AG04449 (cell line): ENCODE data around the gene VIPAS39.
"Not testable (repeated sequence)": the region's sequence is repeated elsewhere in the genome, so short reads cannot be mapped to it uniquely, and the experiment has no call there.

Source experiments
- CTCF ChIA-PET: fragments of 350-600 bp; formaldehyde crosslinking; extraction: SDS; loops from one replicate; lab custom pipeline; 2021; ENCODE audit warnings: antibody characterized with exemption; lab: Yijun Ruan, JAX
- POLR2A ChIA-PET: fragments of 400-600, 350-600 bp; formaldehyde crosslinking; extraction: SDS; loops from one replicate; lab custom pipeline; 2020; ENCODE audit warnings: antibody characterized with exemption, inconsistent platforms; lab: Yijun Ruan, JAX
- DNase-seq: peaks from one replicate; pipeline ENCODE4 v3.0.0-alpha.2; 2010; ENCODE audit warnings: low read depth, low spot score
- H3K4me3 ChIP-seq: 2 replicates; pipeline ENCODE4 v1.5.1; 2011; ENCODE audit warnings: low read depth, mild to moderate bottlenecking, control low read depth, low read length
- TF ChIP-seq, protein P1 (sequence below): IDR thresholded peaks from one replicate; pipeline ENCODE4 v1.5.1; 2011; ENCODE audit warnings: mild to moderate bottlenecking, moderate library complexity, low read length, control low read depth, inconsistent platforms; ENCODE audit not compliant: insufficient read depth; ENCODE audit errors: missing control alignments

Gene VIPAS39

GRCh38 chr14:77423423-77423822 lies 34.0 kb downstream of the VIPAS39 start, which contains the start of gene NOXRED1:
Gene NOXRED1 (minus strand): TSS chr14:77423523. CDS start chr14:77422889, 634 bp downstream.
- no peak for DNase-seq
- H3K4me3 ChIP-seq, result no peak within 1 kb of the TSS
- ChIA-PET CTCF (no interaction called here), POLR2A (no interaction called here)
- TF ChIP-seq, protein P1, sequence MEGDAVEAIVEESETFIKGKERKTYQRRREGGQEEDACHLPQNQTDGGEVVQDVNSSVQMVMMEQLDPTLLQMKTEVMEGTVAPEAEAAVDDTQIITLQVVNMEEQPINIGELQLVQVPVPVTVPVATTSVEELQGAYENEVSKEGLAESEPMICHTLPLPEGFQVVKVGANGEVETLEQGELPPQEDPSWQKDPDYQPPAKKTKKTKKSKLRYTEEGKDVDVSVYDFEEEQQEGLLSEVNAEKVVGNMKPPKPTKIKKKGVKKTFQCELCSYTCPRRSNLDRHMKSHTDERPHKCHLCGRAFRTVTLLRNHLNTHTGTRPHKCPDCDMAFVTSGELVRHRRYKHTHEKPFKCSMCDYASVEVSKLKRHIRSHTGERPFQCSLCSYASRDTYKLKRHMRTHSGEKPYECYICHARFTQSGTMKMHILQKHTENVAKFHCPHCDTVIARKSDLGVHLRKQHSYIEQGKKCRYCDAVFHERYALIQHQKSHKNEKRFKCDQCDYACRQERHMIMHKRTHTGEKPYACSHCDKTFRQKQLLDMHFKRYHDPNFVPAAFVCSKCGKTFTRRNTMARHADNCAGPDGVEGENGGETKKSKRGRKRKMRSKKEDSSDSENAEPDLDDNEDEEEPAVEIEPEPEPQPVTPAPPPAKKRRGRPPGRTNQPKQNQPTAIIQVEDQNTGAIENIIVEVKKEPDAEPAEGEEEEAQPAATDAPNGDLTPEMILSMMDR, result no peak

DNA sequence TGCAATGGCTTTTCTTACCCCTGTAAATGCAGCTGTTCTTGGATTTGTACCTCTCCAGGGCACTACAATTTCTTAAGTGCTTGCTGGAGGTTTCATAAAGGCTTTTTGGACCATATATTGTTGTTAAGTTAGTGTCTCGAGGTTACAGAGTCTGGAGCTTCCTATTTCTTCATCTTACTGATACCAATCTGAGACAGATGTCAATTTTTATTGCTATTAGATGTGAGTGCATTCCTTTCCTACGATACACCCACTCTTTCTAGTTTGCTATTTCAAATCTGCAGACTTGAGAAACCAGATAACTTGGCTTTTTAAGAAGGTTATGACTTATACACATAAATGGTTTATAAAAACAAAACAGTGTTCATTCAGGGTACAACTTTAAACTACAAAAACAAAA lies 36.2 kb downstream of the VIPAS39 start:
- peak; percentile 2 for DNase-seq
- CTCF ChIA-PET, result no interaction called here
- POLR2A ChIA-PET, result no interaction called here
- TF ChIP-seq, protein P1, result no peak
- no peak overlapping the region for H3K4me3 ChIP-seq

DNA sequence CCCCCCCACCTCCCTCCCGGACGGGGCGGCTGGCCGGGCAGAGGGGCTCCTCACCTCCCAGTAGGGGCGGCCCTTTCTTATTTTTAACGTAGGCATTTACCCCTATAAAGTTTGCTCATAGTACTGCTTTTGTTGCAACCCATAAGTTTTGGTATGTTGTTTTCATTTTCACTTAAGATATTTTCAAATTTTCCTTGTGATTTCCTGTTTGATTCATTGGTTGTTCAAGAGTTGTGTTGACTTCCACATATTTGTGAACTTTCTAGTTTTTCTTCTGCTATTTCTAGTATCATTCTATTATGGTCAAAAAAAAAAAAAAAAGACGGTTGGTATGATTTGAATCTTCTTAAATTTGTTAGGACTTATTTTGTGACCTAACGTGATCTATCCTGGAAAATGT lies 40.6 kb downstream of the VIPAS39 start:
- DNase-seq, result no peak
- CTCF ChIA-PET, result no interaction called here
- H3K4me3 ChIP-seq, result no peak overlapping the region
- POLR2A ChIA-PET, result no interaction called here
- TF ChIP-seq, protein P1, result no peak

- CTCF ChIA-PET, POLR2A ChIA-PET, H3K4me3 ChIP-seq, DNase-seq: not testable (repeated sequence)
Measured at GRCh38 chr14:77416098-77416497, 41.3 kb downstream of the VIPAS39 start.

DNA sequence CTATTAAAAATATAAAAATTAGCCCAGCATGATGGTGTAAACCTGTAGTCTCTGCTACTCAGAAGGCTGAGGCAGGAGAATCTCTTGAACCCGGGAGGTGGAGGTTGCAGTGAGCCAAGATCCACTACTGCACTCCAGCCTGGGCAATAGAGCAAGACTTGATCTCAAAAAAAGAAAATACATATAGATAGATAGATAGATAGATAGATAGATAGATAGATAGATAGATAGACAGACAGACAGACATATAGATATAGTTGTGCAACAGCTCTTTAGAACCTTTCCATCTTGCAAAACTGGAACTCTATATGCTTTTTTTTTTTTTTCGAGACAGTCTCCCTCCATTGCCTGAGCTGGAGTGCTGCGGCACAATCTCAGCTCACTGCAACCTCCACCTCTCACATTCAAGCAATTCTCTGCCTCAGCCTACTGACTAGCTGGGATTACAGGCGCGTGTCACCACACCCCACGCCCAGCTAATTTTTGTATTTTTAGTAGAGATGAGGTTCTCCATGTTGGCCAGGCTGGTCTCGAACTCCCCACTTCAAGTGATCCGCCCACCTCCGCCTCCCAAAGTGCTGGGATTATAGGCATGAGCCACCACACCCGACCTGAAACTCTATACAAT lies 41.9 kb downstream of the VIPAS39 start:
- CTCF ChIA-PET, POLR2A ChIA-PET, DNase-seq, H3K4me3 ChIP-seq: not testable (repeated sequence)

DNA sequence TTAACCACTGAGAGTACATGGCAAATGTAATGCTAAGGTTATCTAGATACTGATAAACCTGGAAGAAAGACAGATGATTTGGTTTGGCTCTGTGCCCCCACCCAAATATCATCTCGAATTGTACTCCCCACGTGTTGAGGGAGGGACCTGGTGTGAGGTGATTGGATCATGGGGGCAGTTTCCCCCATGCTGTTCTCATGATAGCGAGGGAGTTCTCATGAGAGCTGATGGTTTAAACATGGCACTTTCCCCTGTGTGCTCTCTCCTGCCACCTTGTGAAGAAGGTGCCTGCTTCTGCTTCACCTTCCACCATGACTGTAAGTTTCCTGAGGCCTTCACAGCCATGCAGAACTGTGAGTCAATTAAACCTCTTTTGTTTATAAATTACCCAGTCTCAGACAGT lies 48.3 kb downstream of the VIPAS39 start:
- TF ChIP-seq, protein P1, result peak; percentile 5
- ChIA-PET CTCF (interaction anchor here (1.3 kb wide), 1 partner anchor 38 kb away, joined by 3 read pairs; no protein-coding TSS in a partner anchor), POLR2A (no interaction called here)
- no peak for DNase-seq
- no peak overlapping the region for H3K4me3 ChIP-seq

DNA sequence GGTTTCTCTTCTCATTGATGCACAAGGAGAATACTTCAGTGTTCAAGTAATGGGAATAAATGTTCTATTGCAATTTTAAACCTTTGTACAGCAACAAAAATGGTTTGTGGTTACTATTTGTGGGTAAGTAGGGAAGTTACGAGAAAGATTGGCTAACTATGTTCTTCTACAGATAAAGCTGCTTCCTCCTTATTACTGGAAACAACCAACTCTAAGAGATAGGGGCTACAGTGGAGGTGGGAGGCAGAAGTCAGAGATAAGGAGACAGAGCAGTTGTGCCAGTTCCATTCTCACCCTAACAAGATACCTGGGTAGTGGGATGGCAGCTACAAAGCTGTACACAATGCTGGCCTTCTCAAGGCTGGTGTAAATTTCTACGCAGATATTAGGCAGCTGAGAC lies 50.2 kb downstream of the VIPAS39 start:
- no peak for DNase-seq
- TF ChIP-seq, protein P1, result no peak
- no peak overlapping the region for H3K4me3 ChIP-seq
- CTCF ChIA-PET, result interaction anchor here (1.0 kb wide), 2 partner anchors 9 to 109 kb away, joined by 3 read pairs; no protein-coding TSS in a partner anchor
- POLR2A ChIA-PET, result no interaction called here
